T47D (cell line): Measurements from ENCODE around the gene AGTPBP1.

Experiments
- DNase-seq, 2 experiments: peaks; one replicate each; pipeline versions ENCODE4 v3.0.0 to v3.0.0-alpha.2; 2011 to 2012; ENCODE audit warnings: low read depth in 1 of 2, low spot score in 1 of 2
- JUND ChIP-seq: IDR thresholded peaks from 2 replicates; pipeline ENCODE4 v1.6.1; 2012; ENCODE audit warnings: low read depth
- in situ Hi-C: cut with HindIII; loops from 2 replicates; pipeline ENCODE4 v1.10.0; 2016; ENCODE audit warnings: low sequenced_read_pairs, low pct_unique_long_range_greater_than_20kb

The AGTPBP1 gene

DNA sequence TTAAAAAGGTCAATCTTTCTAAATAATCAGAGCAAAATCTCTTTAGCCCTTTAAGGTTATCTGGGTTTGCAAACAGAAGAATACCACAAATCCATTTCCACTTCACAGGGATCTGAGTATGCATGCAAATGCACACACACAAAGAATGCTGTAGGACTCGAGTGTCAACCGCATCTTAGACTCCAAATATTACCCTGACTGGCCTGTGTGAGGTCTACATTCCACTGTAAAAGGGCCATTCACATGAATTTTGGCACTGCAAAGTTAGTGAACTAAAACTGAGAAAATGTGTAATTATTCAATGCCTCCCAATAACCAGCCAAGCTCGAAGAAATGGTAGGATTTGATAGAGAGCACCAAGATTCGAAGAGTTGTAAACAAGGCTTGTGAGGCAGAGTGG, 199.9 kb downstream of the AGTPBP1 start:
- in situ Hi-C loops: no loop called here
- TF ChIP-seq JUND: no peak
- DNase-seq: peak in 1 of 2 experiments; percentile 81

DNA sequence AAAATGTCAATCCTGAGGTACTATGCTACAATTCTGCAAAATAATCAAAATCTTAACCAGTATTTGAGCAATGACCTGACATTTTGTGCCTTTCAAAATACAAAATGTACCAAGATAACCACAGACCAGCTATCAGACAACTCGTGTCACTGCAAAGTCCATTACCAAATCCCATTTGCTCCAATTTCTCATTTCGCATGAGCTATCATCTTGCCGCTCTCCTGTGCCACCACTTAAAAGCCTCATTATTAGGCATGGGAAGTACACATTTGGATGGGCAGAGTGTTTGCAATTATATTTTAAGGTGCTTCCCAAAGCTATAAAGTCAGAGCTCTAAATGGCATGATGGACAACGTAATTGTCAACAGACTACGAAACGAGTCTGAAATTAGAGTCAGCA, 205.2 kb downstream of the AGTPBP1 start:
- no peak for DNase-seq
- in situ Hi-C loops: no loop called here
- no peak for TF ChIP-seq JUND

DNA sequence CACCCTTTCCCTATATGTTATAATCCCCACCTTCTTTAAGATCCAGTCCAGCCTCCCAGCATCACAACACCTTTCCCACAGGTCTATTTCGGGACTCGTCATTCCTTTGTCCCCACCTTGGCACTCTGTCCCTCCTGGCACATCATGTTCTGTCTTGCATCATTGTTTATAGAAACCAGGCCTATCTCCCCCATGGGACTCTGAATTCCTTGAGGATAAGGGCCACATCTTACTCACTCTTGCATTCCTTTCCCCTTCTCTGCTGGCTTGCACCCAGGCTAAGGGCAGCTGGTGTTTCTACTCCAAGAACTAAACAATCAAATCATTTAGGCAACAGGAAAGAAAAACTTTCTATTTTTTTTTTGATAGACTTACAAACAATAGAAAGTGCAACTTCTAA, 205.7 kb downstream of the AGTPBP1 start:
- no peak for TF ChIP-seq JUND
- no peak for DNase-seq
- in situ Hi-C loops: no loop called here

DNA sequence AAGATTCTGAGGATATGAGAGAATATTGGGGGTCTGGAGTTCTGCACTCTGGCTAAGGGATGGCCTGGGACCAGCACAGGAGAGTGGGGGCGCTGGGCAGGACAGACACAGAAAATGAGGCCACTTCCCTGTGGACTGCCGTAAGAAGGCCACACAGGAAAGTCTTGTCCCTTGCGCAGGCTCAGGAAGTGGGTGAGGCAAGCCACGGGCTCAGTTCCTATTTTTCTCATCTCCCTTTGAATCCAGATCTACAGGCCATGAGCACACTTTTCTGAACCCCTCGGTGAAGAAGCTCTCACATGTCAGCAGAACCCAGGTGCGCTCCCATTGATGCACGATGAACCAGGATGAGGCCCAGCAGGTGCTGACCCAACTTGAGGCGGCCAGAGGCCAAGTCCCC, 207.4 kb downstream of the AGTPBP1 start:
- no peak for TF ChIP-seq JUND
- no peak for DNase-seq
- in situ Hi-C loops: no loop called here

DNA sequence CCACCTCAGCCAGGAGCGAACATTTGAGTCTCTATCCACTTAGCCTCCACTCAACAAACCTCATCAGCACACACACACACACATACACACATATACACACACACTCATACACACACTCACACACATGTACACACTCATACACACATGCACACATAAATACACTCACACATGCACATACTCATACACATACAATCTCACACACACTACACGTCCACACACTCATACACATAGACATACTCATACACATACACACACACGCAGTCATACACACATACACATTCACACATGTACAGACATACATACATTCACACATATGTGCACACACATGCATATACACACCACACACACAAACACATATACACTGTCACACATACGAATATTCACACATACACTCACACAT, 208.2 kb downstream of the AGTPBP1 start:
- DNase-seq: no peak
- in situ Hi-C loops: no loop called here
- no peak for TF ChIP-seq JUND

DNA sequence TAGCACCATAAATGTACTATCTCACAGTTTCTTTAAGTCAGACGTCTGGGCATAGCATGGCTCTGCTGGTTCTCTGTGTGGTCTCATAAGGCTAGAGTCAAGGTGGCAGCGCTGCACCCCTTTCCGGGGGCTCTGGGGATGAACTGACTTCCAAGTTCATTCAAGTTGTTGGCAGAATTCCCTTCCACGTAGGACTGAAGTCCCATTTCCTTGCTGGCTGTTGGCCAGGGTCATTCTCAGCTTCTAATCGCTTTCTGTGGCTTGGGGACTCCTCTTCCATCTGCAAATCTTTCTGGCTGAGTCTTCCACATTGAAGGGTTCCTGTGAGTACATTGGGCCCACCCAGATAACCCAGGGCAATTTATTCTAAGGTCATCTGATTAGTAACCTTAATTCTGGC, 211.0 kb downstream of the AGTPBP1 start:
- in situ Hi-C loops: no loop called here
- no peak for DNase-seq
- no peak for TF ChIP-seq JUND

DNA sequence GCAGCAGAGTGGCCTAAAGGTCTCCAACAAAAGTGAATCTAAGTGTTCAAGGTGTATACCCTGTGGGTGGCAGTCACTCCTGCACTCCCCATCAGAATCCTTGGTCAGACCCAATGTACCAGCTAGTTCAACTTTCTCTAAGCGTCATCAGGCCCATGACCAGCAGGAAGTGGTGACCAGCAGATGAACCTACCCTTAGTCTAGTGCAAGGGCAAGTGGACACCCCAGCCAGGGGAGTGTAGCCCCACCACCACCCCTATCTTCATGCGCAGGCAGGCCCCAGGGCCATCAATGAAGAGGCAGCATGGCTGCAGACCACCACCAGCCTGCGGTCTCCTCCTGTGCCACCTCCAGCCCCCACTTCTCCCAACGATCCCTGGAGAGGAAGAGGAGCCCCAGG, 213.1 kb downstream of the AGTPBP1 start:
- in situ Hi-C loops: no loop called here
- DNase-seq: no peak
- TF ChIP-seq JUND: no peak

DNA sequence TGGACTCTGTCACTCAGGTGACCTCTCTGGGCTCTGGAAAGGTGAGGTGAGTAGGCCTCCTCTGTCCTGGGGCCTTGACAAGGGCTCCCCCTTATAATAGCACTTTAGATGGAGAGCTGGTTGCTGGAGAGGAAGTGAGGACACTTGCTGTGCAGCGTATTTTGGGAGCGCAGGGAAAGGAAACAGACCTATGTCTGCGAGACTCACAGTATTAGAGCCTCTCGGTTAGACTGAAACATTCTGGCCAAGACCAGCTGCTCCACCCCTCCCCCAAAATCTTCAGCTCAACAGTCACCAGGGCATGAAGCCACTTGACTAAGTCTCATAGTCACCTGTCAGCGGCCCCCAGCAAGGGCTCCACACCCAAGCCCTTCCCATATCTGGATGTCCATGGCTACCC, 213.6 kb downstream of the AGTPBP1 start:
- no peak for TF ChIP-seq JUND
- in situ Hi-C loops: no loop called here
- DNase-seq: no peak

DNA sequence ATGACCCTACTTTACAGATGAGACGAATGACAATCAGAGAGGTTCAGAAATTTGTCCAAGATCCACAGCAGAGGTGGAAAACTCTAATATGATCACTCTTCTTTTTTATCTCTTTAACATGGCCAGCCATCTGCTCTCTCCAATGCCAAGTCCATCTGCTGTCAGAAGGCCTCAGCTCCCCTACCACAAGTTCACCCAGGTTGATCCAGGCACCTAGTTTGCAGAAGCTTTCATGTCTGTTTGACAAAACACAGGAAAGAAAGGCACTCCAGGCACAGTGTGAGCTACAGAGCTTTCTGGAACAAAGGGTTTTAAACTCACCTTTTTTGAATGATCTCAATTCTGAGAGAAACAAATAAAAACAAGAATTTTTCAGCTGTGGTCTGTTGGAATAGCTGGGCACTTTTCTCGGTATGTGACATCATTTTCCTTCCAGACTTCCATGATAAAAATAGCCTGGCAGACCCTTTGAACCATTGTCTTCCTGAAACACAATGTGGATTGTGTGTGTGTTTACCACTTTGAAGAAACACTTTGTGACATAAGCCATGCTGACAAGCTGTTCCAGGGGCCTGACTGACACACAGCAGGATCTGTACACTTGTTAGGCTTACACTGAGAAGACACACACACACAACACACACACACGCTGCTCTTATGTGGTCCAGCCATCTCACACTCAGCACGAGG, 214.3 kb downstream of the AGTPBP1 start:
- TF ChIP-seq JUND: no peak
- no peak for DNase-seq
- in situ Hi-C loops: no loop called here

DNA sequence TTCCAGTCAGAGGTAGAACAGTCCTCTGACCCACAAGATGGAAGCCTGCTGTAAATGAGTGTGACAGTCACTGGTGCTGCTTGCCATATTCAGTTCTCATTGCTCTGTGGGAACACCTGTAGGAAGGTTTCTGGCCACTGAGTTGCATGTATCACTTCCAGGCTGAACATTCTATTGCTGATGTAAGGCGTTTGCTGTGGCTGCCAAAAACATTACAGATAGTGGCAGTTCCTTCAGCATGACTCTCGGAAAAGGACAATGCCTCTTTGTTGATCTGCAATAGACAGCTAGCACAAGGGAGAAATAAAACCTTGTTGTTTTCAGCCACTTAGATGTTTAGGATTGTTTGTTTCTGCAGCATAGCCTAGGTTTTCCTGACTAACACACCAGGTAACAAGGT, 217.2 kb downstream of the AGTPBP1 start:
- in situ Hi-C loops: no loop called here
- TF ChIP-seq JUND: no peak
- no peak for DNase-seq

DNA sequence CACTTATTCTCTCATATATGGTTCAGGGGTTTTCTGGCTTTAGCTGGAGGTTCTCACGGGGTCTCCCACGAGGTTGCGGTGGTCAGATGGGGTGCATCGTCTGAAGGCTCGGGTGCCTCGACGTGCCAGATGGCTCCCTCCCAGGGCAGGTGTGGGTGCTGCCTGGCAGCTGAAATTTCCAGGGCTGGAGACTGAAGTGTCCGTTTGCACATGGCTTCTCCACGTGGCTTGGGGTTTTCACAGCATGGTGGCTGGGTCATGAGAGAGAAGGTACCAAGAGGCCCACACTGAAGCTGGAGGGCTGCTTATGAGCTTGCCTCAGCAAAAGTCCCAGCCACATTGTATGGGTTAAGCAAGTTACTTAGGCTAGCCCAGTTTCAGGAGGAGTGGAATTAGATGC, 218.6 kb downstream of the AGTPBP1 start:
- in situ Hi-C loops: no loop called here
- TF ChIP-seq JUND: no peak
- DNase-seq: no peak

DNA sequence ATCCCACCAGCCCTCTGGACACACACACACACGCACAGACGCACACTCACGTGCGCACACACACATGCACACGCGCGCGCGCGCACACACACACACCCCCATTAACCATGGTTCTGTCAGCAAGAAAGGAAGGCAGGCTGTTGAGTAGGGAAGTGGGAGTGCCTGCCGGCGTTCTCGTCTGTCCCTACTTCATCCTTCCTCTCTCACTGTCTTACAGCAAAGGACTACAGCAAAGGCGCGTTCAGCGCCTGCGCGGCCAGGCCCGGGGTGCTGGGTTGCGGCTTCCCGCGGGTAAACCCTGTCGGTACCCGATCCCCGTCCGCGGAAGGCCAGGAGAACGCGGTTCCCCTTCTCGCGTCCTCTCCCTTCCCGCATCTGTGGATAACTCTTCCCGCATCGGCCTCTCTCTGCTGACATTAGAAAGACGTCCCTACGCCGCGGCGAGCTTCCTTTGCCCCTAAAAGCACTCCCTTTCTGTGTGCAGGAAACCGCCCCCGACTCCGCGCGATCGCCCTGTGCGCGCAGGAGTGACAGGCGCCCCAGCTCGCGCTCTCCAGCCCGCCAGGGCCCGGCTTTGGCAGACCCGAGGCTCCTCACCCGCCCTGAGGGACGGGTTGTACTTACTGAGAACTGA, 219.2 kb downstream of the AGTPBP1 start:
- no peak for TF ChIP-seq JUND
- DNase-seq: no peak
- in situ Hi-C loops: no loop called here

DNA sequence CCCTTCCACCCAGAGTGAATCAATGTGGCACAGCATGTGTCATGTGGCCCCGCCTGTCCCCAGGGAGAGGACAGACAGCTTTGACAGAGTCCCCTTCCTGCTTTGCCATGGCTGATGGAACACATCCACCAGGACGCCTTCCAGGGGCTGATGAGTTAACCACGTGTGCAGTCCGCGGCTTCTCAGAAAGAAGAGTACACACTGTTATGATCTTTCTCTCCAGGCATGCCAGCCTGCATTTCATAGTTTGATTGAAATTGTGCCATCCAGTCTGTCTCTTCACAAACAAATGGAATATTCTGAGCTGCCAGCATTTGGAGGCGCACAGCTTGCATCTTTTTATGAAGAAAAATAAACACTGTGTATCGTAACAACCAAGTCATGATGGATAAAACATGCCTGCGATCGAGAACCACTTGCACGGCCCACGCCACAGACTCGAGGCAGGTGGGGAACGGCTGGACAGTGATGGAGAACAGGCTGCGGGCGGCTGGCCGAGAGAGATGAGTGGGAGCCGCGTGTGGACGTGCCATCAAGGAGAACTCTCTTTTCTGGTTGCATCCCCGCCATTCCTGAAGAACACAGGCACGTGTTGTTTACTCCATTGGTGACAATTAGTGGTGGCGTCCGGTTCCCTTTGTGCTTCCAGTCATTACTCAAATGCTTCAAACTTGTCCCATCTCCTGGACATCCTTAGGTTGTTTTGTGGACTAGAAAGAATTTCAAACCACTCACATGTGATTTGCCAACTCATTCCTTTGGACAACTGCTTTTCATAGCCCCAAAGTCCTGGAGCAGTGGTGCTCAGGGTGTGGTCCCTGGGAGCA, 220.2 kb downstream of the AGTPBP1 start:
- TF ChIP-seq JUND: no peak
- in situ Hi-C loops: no loop called here
- DNase-seq: no peak
